NCI-H1417 treated with DMSO at 0.1 percent for 48 hours (cell line): ENCODE data around the gene CCDC102B.
"Not testable (repeated sequence)": the region's sequence is repeated elsewhere in the genome, so short reads cannot be mapped to it uniquely, and the experiment has no call there.

Experiments
- DNase-seq: peaks from one replicate; lab custom pipeline; 2025; lab: John Stamatoyannopoulos, UW

CCDC102B gene

GRCh38 chr18:68909579-68909978 is 111.7 kb downstream of the CCDC102B start:
- no peak for DNase-seq

GRCh38 chr18:68915061-68915460 is 117.2 kb downstream of the CCDC102B start:
- DNase-seq = no peak

- DNase-seq = no peak
These were observed 118.9 kb downstream of the CCDC102B start for GRCh38 chr18:68916734-68917133.

GRCh38 chr18:68918216-68918615 is 120.3 kb downstream of the CCDC102B start:
- no peak for DNase-seq

GRCh38 chr18:68919900-68920299 is 122.0 kb downstream of the CCDC102B start:
- DNase-seq = no peak

- DNase-seq = no peak
These were observed 124.5 kb downstream of the CCDC102B start for GRCh38 chr18:68922392-68922791.

- DNase-seq = no peak
These were observed 127.4 kb downstream of the CCDC102B start for GRCh38 chr18:68925268-68925667.

- DNase-seq = no peak
These were observed 131.1 kb downstream of the CCDC102B start for GRCh38 chr18:68928762-68929675.

- no peak for DNase-seq
These were observed 137.8 kb downstream of the CCDC102B start for GRCh38 chr18:68935686-68936085.

- no peak for DNase-seq
These were observed 139.2 kb downstream of the CCDC102B start for GRCh38 chr18:68937029-68937599.

- no peak for DNase-seq
These were observed 142.2 kb downstream of the CCDC102B start for GRCh38 chr18:68940039-68940438.

- no peak for DNase-seq
These were observed 142.9 kb downstream of the CCDC102B start for GRCh38 chr18:68940754-68941153.

- DNase-seq = no peak
These were observed 144.3 kb downstream of the CCDC102B start for GRCh38 chr18:68942230-68942629.

- DNase-seq = not testable (repeated sequence)
These were observed 146.0 kb downstream of the CCDC102B start for GRCh38 chr18:68943861-68944260.

- no peak for DNase-seq
These were observed 146.4 kb downstream of the CCDC102B start for GRCh38 chr18:68944330-68944729.

GRCh38 chr18:68944826-68945225 is 146.9 kb downstream of the CCDC102B start:
- DNase-seq = no peak

GRCh38 chr18:68948622-68949021 is 150.7 kb downstream of the CCDC102B start:
- DNase-seq = no peak

- DNase-seq = no peak
These were observed 156.9 kb downstream of the CCDC102B start for GRCh38 chr18:68954738-68955137.

GRCh38 chr18:68956650-68957049 is 158.8 kb downstream of the CCDC102B start:
- no peak for DNase-seq

GRCh38 chr18:68960355-68960754 is 162.5 kb downstream of the CCDC102B start:
- no peak for DNase-seq

- no peak for DNase-seq
These were observed 164.7 kb downstream of the CCDC102B start for GRCh38 chr18:68962623-68963022.

- no peak for DNase-seq
These were observed 167.9 kb downstream of the CCDC102B start for GRCh38 chr18:68965817-68966216.

- DNase-seq = no peak
These were observed 171.1 kb downstream of the CCDC102B start for GRCh38 chr18:68969027-68969426.
